ENCODE results near the gene MBNL2. TPM values are rescaled to one million over a fixed set of nuclear protein-coding genes. Genes with fewer than 3 reads are reported as not detected.

MBNL2 gene
- total and polyA plus RNA-seq, 2 of the 13 experiments (the other 11 are each of a cell fraction or from before 2014, with no cell fraction given) = 30.8 to 59.0 TPM

DNA sequence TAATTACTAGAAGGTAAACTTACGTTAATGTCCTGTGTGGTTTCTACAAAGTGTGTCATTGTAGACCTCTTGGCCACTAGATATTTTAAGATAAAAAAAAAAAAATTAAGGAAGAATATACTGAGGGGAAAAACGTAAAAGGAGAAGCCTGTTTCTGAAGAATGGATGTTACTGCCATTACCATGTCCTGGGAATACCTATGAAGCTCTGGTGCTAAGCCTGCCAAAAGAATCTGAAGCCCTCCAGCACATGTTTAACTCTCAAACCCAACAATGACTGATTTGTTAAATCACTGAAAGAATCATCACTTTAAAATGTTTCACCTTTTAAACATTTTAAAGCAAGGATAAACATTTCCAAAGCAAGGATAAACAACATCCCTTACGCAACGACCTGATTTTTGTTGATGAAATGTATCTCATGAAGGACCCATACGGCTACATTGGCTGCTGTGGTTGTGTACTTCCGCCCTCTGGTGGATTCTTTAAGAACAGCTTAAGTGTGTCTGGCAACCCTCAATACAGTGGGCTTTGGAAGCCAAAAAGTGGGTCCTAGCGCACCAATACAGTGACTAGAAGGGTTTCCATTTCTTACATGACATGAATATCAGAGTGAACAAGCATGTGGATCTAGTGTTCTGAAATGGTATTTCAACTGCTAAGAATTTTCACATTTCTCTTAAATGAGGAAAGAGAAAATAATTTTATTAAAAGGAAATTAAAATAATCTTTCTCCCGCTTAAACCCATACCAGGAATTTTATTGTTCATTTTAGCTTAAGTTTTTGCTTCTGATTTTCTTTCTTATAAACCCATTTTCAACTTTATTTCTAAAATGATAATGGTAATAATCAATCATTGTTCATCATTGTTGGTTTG, 137.3 kb downstream of the MBNL2 start (continued):
- TF ChIP-seq, protein P1, sequence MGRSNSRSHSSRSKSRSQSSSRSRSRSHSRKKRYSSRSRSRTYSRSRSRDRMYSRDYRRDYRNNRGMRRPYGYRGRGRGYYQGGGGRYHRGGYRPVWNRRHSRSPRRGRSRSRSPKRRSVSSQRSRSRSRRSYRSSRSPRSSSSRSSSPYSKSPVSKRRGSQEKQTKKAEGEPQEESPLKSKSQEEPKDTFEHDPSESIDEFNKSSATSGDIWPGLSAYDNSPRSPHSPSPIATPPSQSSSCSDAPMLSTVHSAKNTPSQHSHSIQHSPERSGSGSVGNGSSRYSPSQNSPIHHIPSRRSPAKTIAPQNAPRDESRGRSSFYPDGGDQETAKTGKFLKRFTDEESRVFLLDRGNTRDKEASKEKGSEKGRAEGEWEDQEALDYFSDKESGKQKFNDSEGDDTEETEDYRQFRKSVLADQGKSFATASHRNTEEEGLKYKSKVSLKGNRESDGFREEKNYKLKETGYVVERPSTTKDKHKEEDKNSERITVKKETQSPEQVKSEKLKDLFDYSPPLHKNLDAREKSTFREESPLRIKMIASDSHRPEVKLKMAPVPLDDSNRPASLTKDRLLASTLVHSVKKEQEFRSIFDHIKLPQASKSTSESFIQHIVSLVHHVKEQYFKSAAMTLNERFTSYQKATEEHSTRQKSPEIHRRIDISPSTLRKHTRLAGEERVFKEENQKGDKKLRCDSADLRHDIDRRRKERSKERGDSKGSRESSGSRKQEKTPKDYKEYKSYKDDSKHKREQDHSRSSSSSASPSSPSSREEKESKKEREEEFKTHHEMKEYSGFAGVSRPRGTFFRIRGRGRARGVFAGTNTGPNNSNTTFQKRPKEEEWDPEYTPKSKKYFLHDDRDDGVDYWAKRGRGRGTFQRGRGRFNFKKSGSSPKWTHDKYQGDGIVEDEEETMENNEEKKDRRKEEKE (IDR thresholded peaks at IDR 0.05) = no peak
- TF ChIP-seq KDM5A (IDR thresholded peaks at IDR 0.05; ENCODE audit: borderline replicate concordance, low read length) = no peak
- no peak for TF ChIP-seq HES4 (CRISPR knock-in tag; IDR thresholded peaks at IDR 0.05; ENCODE audit: borderline replicate concordance)
- no peak for TF ChIP-seq ZNF549 (CRISPR knock-in tag; IDR thresholded peaks at IDR 0.05)
- TF ChIP-seq PAF1 (CRISPR knock-in tag; IDR thresholded peaks at IDR 0.05) = no peak
- no peak for TF ChIP-seq TP53 (CRISPR knock-in tag; conservative IDR thresholded peaks at IDR 0.05)
- no peak for TF ChIP-seq FOSL1 (CRISPR knock-in tag; IDR thresholded peaks at IDR 0.05; ENCODE audit: borderline replicate concordance)
- no peak for TF ChIP-seq ATRX (CRISPR knock-in tag; IDR thresholded peaks at IDR 0.05; ENCODE audit: borderline replicate concordance)
- no peak for TF ChIP-seq ZNF354B (CRISPR knock-in tag; IDR thresholded peaks at IDR 0.05)
- peak; percentile 89 for TF ChIP-seq CEBPB (IDR thresholded peaks at IDR 0.05; ENCODE audit: borderline replicate concordance, low read depth, low read length)
- TF ChIP-seq, protein P2, sequence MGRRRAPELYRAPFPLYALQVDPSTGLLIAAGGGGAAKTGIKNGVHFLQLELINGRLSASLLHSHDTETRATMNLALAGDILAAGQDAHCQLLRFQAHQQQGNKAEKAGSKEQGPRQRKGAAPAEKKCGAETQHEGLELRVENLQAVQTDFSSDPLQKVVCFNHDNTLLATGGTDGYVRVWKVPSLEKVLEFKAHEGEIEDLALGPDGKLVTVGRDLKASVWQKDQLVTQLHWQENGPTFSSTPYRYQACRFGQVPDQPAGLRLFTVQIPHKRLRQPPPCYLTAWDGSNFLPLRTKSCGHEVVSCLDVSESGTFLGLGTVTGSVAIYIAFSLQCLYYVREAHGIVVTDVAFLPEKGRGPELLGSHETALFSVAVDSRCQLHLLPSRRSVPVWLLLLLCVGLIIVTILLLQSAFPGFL (CRISPR knock-in tag; IDR thresholded peaks at IDR 0.05) = no peak
- TF ChIP-seq, protein P3, sequence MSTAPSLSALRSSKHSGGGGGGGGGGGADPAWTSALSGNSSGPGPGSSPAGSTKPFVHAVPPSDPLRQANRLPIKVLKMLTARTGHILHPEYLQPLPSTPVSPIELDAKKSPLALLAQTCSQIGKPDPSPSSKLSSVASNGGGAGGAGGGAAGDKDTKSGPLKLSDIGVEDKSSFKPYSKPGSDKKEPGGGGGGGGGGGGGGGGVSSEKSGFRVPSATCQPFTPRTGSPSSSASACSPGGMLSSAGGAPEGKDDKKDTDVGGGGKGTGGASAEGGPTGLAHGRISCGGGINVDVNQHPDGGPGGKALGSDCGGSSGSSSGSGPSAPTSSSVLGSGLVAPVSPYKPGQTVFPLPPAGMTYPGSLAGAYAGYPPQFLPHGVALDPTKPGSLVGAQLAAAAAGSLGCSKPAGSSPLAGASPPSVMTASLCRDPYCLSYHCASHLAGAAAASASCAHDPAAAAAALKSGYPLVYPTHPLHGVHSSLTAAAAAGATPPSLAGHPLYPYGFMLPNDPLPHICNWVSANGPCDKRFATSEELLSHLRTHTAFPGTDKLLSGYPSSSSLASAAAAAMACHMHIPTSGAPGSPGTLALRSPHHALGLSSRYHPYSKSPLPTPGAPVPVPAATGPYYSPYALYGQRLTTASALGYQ (CRISPR knock-in tag; IDR thresholded peaks at IDR 0.05) = no peak
- no peak for TF ChIP-seq ZNF709 (CRISPR knock-in tag; IDR thresholded peaks at IDR 0.05)
- no peak for TF ChIP-seq ZNF331 (CRISPR knock-in tag; IDR thresholded peaks at IDR 0.05)
- TF ChIP-seq, protein P4, sequence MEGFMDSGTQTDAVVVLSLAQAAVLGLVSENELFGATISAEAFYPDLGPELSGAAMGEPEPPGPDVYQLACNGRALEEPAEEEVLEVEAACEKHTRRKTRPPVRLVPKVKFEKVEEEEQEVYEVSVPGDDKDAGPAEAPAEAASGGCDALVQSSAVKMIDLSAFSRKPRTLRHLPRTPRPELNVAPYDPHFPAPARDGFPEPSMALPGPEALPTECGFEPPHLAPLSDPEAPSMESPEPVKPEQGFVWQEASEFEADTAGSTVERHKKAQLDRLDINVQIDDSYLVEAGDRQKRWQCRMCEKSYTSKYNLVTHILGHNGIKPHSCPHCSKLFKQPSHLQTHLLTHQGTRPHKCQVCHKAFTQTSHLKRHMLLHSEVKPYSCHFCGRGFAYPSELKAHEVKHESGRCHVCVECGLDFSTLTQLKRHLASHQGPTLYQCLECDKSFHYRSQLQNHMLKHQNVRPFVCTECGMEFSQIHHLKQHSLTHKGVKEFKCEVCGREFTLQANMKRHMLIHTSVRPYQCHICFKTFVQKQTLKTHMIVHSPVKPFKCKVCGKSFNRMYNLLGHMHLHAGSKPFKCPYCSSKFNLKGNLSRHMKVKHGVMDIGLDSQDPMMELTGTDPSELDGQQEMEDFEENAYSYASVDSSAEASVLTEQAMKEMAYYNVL (CRISPR knock-in tag; IDR thresholded peaks at IDR 0.05; ENCODE audit: borderline replicate concordance) = no peak
- no peak for TF ChIP-seq ZNF501 (CRISPR knock-in tag; IDR thresholded peaks at IDR 0.05)
- TF ChIP-seq REXO4 (CRISPR knock-in tag; IDR thresholded peaks at IDR 0.05; ENCODE audit: borderline replicate concordance) = no peak
- TF ChIP-seq SMAD9 (CRISPR knock-in tag; IDR thresholded peaks at IDR 0.05) = no peak
- TF ChIP-seq RBM39 (IDR thresholded peaks at IDR 0.05; ENCODE audit: low read depth, low read length, poor library complexity, severe bottlenecking) = no peak
- no peak for TF ChIP-seq SYNCRIP (IDR thresholded peaks at IDR 0.05; ENCODE audit: insufficient read depth, low read depth, low read length)
